Stimulated activated CD4-positive, alpha-beta T cell treated with anti-CD3 and anti-CD28 coated beads, Interleukin-2, amount 100 ng/mL, for 24 hours (primary cell): ENCODE data around the gene FBXO34.
"Not testable (repeated sequence)": the region's sequence is repeated elsewhere in the genome, so short reads cannot be mapped to it uniquely, and the experiment has no call there.

Experiments
- DNase-seq, 2 donors: peaks; one replicate each; pipeline ENCODE4 v3.0.0-alpha.2; 2020

FBXO34 gene

GRCh38 chr14:55312379-55313030 is 41.3 kb downstream of the FBXO34 start:
- not testable (repeated sequence) for DNase-seq

- no peak for DNase-seq
Observed at GRCh38 chr14:55313480-55313879, 42.3 kb downstream of the FBXO34 start.

- DNase-seq = no peak
Observed at GRCh38 chr14:55314449-55314848, 43.2 kb downstream of the FBXO34 start.

- no peak for DNase-seq
Observed at GRCh38 chr14:55316564-55316963, 45.3 kb downstream of the FBXO34 start.

GRCh38 chr14:55317542-55318306 is 46.5 kb downstream of the FBXO34 start:
- no peak for DNase-seq

GRCh38 chr14:55318694-55319093 is 47.5 kb downstream of the FBXO34 start:
- DNase-seq = no peak

GRCh38 chr14:55323910-55324309 is 52.7 kb downstream of the FBXO34 start:
- DNase-seq = no peak

- no peak for DNase-seq
Observed at GRCh38 chr14:55324812-55325211, 53.6 kb downstream of the FBXO34 start.

- DNase-seq = no peak
Observed at GRCh38 chr14:55327179-55327578, 56.0 kb downstream of the FBXO34 start.

- DNase-seq = no peak
Observed at GRCh38 chr14:55328317-55328716, 57.1 kb downstream of the FBXO34 start.

- peak; percentile 53 to 59 for DNase-seq
Observed at GRCh38 chr14:55329999-55330710, 58.9 kb downstream of the FBXO34 start.

- no peak for DNase-seq
Observed at GRCh38 chr14:55332654-55333570, 61.7 kb downstream of the FBXO34 start.

- DNase-seq = no peak
Observed at GRCh38 chr14:55333711-55334485, 62.7 kb downstream of the FBXO34 start.

GRCh38 chr14:55336162-55336561 is 64.9 kb downstream of the FBXO34 start:
- no peak for DNase-seq

- no peak for DNase-seq
Observed at GRCh38 chr14:55336691-55337090, 65.5 kb downstream of the FBXO34 start.

GRCh38 chr14:55339770-55340169 is 68.5 kb downstream of the FBXO34 start:
- peak in 1 of 2 donors; percentile 47 for DNase-seq

- no peak for DNase-seq
Observed at GRCh38 chr14:55340482-55340881, 69.3 kb downstream of the FBXO34 start.

GRCh38 chr14:55341781-55342180 is 70.6 kb downstream of the FBXO34 start:
- no peak for DNase-seq

- not testable (repeated sequence) for DNase-seq
Observed at GRCh38 chr14:55344582-55345163, 73.5 kb downstream of the FBXO34 start.

GRCh38 chr14:55347040-55347439 is 75.8 kb downstream of the FBXO34 start:
- no peak for DNase-seq

- DNase-seq = no peak
Observed at GRCh38 chr14:55347748-55348147, 76.5 kb downstream of the FBXO34 start.
